Prostate gland (tissue), 2 donors: ENCODE measurements around the gene FOXP1.

Experiments
- CTCF ChIP-seq, 4 experiments: fragments of 200-600 bp in 2 of 4; fragments of 450-650 bp in 2 of 4; sonication (generic) in 2 of 4; IDR thresholded peaks; 1 replicate in 3 of 4; 2 replicates in 1 of 4; pipeline ENCODE4 v1.5.1; 2016 to 2019; ENCODE audit warnings: antibody characterized with exemption in 4 of 4, mild to moderate bottlenecking in 2 of 4, moderate library complexity in 2 of 4
- POLR2A ChIP-seq: fragments of 450-650 bp; IDR thresholded peaks from one replicate; pipeline ENCODE4 v1.6.1; 2016; ENCODE audit warnings: antibody characterized with exemption, mild to moderate bottlenecking
- POLR2AphosphoS5 ChIP-seq: sonication (generic); formaldehyde crosslinking; IDR thresholded peaks from one replicate; pipeline ENCODE4 v1.6.1; 2017; ENCODE audit warnings: antibody characterized with exemption

- no peak for TF ChIP-seq POLR2A
- TF ChIP-seq CTCF (IDR thresholded peaks at IDR 0.05): no peak
- no peak for TF ChIP-seq POLR2AphosphoS5
These were observed 79.1 kb downstream of the FOXP1 start for GRCh38 chr3:71504250-71505036.
